ENCODE data around the gene CAMSAP3. TPM values are rescaled to one million over a fixed set of nuclear protein-coding genes. Genes with fewer than 3 reads are reported as not detected.
A peak's percentile ranks its signal among the peaks of the same experiment; 100 is the strongest.

CAMSAP3 gene
- polyA plus RNA-seq, 1 donor from 2014 or later, result 0.44 TPM

- Mint-ChIP-seq H3K36me3 (peaks cover 5% of the 10 kb centered on the region), H3K9me3 (no peaks in the 10 kb centered on the region), H3K4me3 (no peak overlapping the region), H3K4me1 (peaks cover 0 to 7% (median 0%) of the 10 kb centered on the region in 3 donors), H3K27ac (peak overlapping the region in 2 of 3 donors; percentile 41 to 69), H3K27me3 (no peaks in the 10 kb centered on the region)
Measured at GRCh38 chr19:7614859-7615741, 19.4 kb downstream of the CAMSAP3 start.

GRCh38 chr19:7617172-7617571, 21.5 kb downstream of the CAMSAP3 start:
- Mint-ChIP-seq H3K36me3 (peaks cover 11% of the 10 kb centered on the region), H3K9me3 (no peaks in the 10 kb centered on the region), H3K27me3 (no peaks in the 10 kb centered on the region), H3K4me1 (peaks cover 0 to 7% (median 0%) of the 10 kb centered on the region in 3 donors), H3K27ac (no peak overlapping the region), H3K4me3 (peak overlapping the region in 1 of 4 donors; percentile 28)

DNA sequence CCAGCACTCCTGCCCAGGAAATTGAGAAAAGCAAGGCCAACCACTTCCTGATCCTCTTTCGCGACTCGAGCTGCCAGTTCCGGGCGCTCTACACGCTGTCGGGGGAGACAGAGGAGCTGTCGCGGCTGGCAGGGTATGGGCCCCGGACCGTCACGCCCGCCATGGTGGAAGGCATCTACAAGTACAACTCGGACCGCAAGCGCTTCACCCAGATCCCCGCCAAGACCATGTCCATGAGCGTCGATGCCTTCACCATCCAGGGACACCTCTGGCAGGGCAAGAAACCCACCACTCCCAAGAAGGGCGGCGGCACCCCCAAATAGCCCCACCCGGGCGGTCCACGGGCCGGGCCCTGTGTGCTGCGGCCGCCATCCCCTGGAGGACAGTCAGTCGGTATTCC, 22.1 kb downstream of the CAMSAP3 start:
- Mint-ChIP-seq H3K27me3 (no peaks in the 10 kb centered on the region), H3K4me3 (peak overlapping the region in 1 of 4 donors; percentile 47), H3K27ac (no peak overlapping the region), H3K36me3 (peaks cover 11% of the 10 kb centered on the region), H3K4me1 (peaks cover 0 to 7% (median 0%) of the 10 kb centered on the region in 3 donors), H3K9me3 (no peaks in the 10 kb centered on the region)

DNA sequence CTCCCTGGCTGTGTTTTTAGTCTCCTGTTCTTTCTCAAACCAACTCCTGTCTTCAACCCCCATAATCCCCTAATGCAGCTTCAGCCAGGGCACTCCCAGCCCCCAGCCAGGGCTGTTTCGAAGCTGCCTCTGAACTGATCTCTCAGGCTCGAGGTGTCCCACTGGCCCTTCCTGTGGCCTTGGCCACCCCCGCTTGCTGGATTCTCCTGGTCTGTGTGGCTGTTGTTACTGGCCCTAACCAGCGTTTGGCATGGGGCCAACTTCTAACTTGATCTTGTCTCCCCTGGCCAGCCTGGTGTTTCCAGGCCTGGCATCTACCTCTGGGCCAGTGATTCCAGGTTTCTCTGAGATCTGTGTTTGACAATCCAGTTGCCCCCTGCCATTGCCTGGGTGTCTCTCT, 22.7 kb downstream of the CAMSAP3 start:
- Mint-ChIP-seq H3K27me3 (no peaks in the 10 kb centered on the region), H3K9me3 (no peaks in the 10 kb centered on the region), H3K36me3 (peaks cover 11% of the 10 kb centered on the region), H3K4me3 (peak overlapping the region in 1 of 4 donors; percentile 65), H3K27ac (peak overlapping the region in 1 of 3 donors; percentile 87), H3K4me1 (peaks cover 0 to 7% (median 0%) of the 10 kb centered on the region in 3 donors)

GRCh38 chr19:7618771-7619510, 23.3 kb downstream of the CAMSAP3 start:
- no peaks in the 10 kb centered on the region for H3K9me3 Mint-ChIP-seq
- no peaks in the 10 kb centered on the region for H3K27me3 Mint-ChIP-seq
- peak overlapping the region in 1 of 3 donors; percentile 87 for H3K27ac Mint-ChIP-seq
- peaks cover 0 to 7% (median 0%) of the 10 kb centered on the region in 3 donors for H3K4me1 Mint-ChIP-seq
- H3K4me3 Mint-ChIP-seq, result no peak overlapping the region
- H3K36me3 Mint-ChIP-seq, result peaks cover 11% of the 10 kb centered on the region

- Mint-ChIP-seq H3K36me3 (peaks cover 13% of the 10 kb centered on the region), H3K27me3 (no peaks in the 10 kb centered on the region), H3K4me3 (peak overlapping the region in 1 of 4 donors; percentile 32), H3K4me1 (peaks cover 0 to 4% (median 0%) of the 10 kb centered on the region in 3 donors), H3K9me3 (no peaks in the 10 kb centered on the region), H3K27ac (peak overlapping the region in 1 of 3 donors; percentile 35)
Measured at GRCh38 chr19:7619671-7620441, 24.2 kb downstream of the CAMSAP3 start.

- Mint-ChIP-seq H3K4me1 (peaks cover 0 to 4% (median 0%) of the 10 kb centered on the region in 3 donors), H3K4me3 (no peak overlapping the region), H3K27ac (no peak overlapping the region), H3K9me3 (no peaks in the 10 kb centered on the region), H3K27me3 (no peaks in the 10 kb centered on the region), H3K36me3 (peaks cover 13% of the 10 kb centered on the region)
Measured at GRCh38 chr19:7620442-7621412, 25.1 kb downstream of the CAMSAP3 start.

DNA sequence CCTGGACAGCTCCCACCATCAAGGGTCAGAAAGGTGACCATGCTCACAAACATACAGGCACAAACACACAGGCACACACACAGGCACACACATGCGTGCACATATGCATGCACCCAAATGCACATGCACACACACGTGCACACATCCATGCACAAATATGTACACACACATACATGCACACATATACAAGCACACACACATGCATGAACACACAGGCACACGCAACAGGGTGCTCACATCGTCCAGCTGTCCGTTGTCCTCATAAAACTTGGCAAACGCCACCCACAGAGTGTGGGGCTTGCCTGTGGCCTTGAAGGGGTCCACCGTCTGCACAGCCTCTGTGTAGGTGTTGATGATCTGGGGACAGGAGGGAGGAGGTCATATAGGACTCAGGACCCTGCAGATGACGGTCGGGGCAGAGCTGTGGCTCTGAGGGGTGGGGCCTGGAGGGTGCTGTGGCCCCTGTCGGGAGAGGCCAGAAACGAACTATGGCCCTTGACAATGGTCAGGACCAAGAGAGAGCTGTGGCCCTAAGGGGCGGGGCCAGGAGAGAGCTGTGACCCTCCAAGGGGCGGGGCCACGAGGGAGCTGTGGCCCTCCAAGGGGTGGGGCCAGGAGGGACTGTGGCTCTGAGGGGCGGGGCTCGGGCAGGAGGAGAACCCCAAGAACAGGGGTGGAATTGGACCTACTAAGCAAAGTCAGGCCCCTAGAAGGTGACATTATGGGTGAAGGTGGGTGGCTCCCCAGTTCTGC, 27.4 kb downstream of the CAMSAP3 start:
- Mint-ChIP-seq H3K9me3 (no peaks in the 10 kb centered on the region), H3K36me3 (peaks cover 10% of the 10 kb centered on the region), H3K27me3 (no peaks in the 10 kb centered on the region), H3K4me3 (peak overlapping the region in 1 of 4 donors; percentile 64), H3K27ac (peak overlapping the region in 2 of 3 donors; percentile 23 to 47), H3K4me1 (peaks cover 0 to 9% (median 5%) of the 10 kb centered on the region in 3 donors)

DNA sequence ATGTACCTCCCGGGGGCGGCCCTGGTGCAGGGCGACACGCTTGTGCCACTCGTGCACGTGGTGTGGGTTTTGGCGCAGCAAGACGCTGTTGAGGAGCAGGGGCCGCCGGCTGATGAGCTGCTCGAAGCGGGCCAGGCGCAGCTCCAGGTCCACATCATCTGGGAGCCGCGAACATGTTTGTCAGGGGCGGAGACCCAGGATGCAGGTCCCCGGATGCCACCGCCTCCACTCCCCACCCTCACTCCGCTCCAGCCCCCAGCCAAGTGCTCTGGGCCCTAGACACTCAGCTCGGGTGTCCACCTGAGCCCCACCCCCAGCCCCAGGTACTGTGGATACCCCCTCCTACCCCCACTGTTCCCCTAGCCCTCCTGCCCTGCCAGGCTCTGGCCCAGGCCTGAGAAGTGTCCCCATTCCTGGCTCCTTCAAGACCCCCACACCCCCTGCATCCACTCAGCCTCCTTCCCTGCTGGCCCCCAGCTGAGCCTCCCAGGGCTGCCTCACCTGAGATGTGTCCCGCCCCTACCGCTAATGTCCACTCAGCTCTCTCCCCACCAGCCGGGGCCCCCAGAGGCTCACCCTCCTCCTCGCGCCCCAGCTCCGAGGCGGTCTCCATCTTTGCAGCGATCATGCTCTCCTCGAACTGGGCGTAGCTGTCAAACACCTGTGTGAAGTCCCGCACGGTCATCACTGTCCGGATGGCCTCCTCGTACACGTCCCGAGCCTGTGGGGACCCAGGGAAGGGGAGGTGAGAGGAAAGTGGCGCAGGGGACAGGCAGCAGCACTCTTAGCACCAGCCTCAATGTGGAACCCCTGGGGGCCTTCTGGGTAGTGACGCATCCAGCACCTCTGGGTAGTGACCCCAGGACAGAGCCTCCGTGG, 28.3 kb downstream of the CAMSAP3 start:
- Mint-ChIP-seq H3K4me3 (no peak overlapping the region), H3K9me3 (no peaks in the 10 kb centered on the region), H3K27ac (peak overlapping the region in 1 of 3 donors; percentile 78), H3K36me3 (peaks cover 7% of the 10 kb centered on the region), H3K27me3 (no peaks in the 10 kb centered on the region), H3K4me1 (peaks cover 0 to 17% (median 10%) of the 10 kb centered on the region in 3 donors)

DNA sequence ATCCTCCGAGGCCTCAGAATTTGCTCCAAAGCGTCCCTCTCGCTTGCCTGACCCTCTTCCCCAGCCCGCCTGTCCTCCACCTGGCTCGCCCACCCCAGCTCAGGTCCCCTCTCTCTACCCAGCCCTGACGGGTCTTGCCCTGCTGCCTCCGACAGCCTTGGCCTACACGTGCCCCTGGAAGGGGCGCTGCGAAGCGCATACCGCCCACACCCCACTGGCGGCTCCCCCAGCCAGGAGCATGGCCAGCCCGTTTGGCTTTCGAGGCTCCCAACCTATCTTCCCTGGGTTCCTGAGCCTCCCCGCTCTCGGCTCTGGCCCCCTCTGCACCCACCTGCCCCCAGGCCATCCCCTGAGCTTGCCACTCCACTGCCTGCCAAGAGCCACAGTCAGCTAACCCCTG, 29.1 kb downstream of the CAMSAP3 start:
- no peak overlapping the region for H3K27ac Mint-ChIP-seq
- H3K4me3 Mint-ChIP-seq, result no peak overlapping the region
- H3K27me3 Mint-ChIP-seq, result no peaks in the 10 kb centered on the region
- peaks cover 7 to 25% (median 16%) of the 10 kb centered on the region in 3 donors for H3K4me1 Mint-ChIP-seq
- no peaks in the 10 kb centered on the region for H3K9me3 Mint-ChIP-seq
- H3K36me3 Mint-ChIP-seq, result peaks cover 10% of the 10 kb centered on the region

DNA sequence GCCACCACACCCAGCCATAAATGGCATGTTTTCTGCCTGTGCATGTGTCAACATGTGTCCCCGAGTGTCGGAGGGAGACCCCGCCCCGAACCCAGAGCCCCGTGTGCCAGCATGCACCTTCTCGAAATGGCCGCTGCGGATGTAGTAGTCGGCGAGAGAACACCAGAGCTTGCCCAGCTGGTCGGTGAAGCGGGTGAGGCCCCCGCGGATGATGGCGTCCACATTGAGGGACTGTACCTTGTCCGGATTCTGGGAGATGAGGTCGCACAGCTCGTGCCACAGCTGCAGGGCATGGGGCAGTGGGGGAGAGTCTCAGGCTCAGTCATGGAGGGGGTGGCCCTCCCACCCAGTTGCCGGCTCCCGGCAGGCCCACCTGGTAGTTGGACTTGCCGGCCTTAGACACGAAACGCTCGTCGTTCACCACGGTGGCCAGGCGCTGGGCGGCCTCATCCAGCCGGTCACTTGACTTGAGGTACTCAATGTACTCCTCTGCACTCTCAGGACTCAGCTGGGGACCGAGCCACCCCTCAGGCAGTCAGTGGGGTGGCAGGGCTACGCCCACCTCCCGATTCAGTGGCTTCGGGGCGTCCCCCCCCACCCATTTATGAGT, 30.2 kb downstream of the CAMSAP3 start:
- H3K27me3 Mint-ChIP-seq, result no peaks in the 10 kb centered on the region
- peaks cover 10% of the 10 kb centered on the region for H3K36me3 Mint-ChIP-seq
- peaks cover 7 to 34% (median 22%) of the 10 kb centered on the region in 3 donors for H3K4me1 Mint-ChIP-seq
- H3K27ac Mint-ChIP-seq, result no peak overlapping the region
- no peaks in the 10 kb centered on the region for H3K9me3 Mint-ChIP-seq
- peak overlapping the region in 1 of 4 donors; percentile 55 for H3K4me3 Mint-ChIP-seq

DNA sequence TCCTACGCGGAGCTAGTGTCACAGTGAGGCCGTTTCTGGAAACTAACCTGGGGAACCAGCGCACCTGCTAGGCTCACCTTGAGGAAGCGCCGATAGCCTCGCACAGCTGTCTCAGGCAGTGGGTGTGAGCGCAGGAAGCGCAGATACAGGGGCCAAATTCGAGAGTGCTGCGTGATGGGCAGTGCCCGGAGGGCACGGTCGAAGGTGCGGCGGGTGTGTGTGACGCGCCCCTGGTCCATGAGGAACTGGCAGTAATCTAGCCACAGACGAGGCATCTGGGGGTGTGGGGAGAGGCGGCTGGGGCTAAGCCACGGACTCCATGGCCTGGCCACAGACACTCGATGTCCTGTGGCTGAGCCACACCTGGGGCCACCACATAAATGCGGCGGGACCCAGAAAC, 31.5 kb downstream of the CAMSAP3 start:
- Mint-ChIP-seq H3K4me1 (peaks cover 7 to 37% (median 22%) of the 10 kb centered on the region in 3 donors), H3K27ac (peak overlapping the region in 1 of 3 donors; percentile 19)

More for the DNA sequence above, 31.5 kb downstream of the CAMSAP3 start:
- Mint-ChIP-seq H3K9me3 (no peaks in the 10 kb centered on the region), H3K36me3 (peaks cover 6% of the 10 kb centered on the region), H3K4me3 (peak overlapping the region in 2 of 4 donors; percentile 5 to 52), H3K27me3 (no peaks in the 10 kb centered on the region)
